HG03064 (cell line): Measurements from ENCODE around the gene ZNF331.

Experiments
- ATAC-seq: cut with Tn5 transposase; IDR thresholded peaks from one replicate; pipeline ENCODE4 v1.9.1; 2021; ENCODE audit warnings: low read depth; ENCODE audit not compliant: unreplicated experiment

Gene ZNF331

DNA sequence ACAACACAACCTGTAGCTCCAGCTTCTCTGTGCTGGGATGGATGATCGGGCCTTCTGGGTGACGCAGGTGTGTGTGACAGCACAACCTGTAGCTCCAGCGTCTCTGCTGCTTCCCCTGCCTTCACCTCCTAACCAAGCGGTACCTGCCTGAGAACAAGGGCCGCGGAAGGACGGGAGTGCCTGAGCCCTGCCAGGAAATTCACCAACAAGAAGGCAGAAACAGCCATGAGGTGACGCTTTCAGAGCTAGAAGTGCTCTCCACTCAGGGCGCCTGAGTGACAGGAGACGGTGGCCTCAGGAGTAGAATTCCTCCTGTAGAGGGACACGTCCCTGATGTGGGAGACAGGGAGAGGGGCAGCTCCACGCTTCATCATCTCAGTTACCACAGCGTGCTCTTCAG lies 17.4 kb downstream of the ZNF331 start:
- ATAC-seq = no peak

GRCh38 chr19:53571339-53571738 lies 33.4 kb downstream of the ZNF331 start:
- no peak for ATAC-seq

DNA sequence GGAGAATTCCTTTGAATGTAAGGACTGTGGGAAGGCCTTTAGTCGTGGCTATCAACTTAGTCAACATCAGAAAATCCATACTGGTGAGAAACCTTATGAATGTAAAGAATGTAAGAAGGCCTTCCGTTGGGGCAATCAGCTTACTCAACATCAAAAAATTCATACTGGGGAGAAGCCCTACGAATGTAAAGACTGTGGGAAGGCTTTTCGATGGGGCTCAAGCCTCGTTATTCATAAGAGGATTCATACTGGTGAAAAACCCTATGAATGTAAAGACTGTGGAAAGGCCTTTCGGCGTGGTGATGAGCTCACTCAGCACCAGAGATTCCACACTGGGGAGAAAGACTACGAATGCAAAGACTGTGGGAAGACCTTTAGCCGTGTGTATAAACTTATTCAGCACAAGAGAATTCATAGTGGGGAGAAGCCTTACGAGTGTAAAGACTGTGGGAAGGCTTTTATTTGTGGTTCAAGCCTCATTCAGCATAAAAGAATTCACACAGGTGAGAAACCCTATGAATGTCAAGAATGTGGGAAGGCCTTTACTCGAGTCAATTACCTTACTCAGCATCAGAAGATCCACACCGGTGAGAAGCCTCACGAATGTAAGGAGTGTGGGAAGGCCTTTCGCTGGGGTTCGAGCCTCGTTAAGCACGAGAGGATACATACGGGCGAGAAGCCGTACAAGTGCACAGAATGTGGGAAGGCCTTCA lies 39.2 kb downstream of the ZNF331 start:
- no peak for ATAC-seq

DNA sequence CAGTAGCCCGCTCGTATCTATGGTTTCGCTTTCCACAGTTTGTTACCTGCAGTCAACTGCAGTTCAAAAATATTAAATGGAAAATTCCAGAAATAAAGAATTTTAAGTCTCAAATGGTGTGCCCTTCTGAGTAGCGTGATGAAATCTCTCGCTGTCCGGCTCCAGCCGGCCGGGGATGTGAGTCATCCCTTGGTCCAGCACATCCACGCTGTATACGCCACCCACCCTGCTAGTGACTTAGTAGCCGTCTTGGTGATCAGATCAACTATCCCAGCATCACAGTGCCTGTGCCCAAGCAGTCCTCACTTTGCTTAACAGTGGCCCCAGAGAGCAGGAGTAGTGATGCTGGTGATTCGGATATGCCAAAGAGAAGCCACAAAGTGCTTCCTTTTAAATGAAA lies 40.0 kb downstream of the ZNF331 start:
- no peak for ATAC-seq

DNA sequence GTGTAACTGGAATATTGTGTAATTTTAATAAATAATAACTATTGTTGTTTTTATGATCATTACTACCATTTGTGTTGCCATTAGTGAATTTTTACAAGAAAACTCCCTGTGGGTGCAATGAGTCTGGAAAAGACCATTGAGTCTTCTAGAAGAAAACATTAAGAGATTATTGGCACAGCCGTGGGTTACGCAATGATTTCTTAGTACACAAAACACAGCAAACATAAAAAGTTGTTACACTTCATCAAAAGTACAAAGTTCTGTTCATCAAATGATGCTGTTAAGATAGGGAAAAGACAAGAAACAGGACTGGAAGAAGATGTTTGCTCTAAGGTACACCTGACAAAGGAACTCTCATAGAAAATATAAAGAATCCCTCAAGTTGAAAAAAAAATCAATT lies 41.6 kb downstream of the ZNF331 start:
- ATAC-seq = no peak

DNA sequence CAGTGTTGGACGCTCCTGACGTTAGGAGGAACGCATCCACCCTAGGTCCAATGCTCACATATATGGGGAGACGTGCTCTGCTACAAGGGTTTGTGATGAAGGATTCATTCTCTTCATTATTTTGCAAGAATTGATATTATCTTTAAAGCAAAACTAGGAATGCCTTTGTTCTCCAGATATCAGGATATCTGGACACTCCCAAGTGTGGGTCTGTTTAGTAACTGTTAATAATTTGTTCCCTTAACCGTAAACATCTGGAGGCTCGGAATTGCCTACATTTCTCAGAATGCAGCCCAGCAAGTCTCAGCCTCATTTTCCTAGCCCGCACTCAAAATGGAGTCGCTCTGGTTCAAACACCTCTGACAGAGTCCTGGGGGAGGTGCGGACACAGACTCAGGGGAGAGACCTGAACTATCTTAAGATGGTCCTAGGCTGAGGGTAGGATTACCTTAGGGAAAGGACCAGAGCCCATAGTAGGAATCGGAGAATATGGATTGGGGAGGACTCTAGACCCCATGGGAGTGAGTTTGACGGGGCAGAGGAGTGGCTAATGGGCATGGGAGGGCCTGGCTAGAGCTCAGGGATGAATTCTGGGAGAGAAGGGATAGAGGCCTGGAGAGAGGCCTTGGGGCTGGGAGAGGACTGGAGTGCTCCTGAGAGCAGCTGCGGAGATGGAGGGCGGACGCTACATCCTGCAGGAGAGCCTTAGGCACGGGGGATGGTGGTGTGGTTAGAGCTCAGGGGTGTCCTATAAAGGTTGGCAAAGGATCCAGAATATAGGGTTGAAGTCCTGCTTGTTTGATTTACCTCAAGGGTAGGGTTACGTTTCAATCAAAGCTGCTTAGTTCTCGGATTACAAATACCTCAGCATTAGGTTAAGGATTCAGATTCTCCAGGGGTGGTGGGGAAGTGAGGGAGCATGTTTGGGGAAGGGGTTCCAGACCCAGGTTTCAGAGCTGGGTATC lies 43.2 kb downstream of the ZNF331 start:
- no peak for ATAC-seq

DNA sequence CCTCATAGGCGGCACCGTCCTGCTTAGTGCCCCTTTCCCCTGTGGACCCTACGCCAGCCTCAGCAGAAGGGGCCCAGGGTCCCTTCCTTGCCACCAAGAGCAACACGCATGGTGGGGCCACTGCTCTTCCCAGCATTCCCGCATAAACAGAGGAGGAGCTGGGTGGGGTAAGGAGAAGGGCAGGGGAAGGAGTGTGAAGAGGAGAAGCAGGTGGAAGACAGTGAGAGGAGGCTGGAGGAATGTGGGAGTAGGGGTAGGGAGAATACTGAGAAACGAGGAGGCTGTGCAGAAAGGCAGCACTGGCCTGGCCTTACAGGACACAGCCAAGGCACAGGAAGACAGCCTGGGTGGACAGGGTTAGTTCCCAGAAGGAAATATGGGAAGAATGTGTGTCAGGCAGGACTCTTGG lies 43.9 kb downstream of the ZNF331 start:
- no peak for ATAC-seq

- no peak for ATAC-seq
Measured at GRCh38 chr19:53583181-53583580, 45.2 kb downstream of the ZNF331 start.

DNA sequence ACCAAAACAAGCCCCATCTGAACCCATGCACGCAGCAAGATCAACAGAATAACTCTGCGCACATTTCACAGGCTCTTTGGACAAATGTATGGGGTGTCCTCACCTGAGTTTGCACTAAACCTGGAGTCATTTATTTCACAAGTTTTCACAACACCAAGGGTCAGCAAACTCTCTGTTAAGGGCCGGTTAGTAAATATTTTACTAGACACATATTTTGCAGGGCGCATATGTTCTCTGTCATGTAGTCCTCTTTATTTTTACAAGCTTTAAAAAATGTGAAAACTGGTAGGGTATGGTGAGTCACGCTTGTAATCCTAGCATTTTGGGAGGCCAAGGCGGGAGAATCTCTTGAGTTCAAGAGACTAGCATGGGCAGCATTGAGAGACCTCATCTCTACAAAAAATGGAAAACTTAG lies 48.3 kb downstream of the ZNF331 start:
- ATAC-seq = no peak

GRCh38 chr19:53594811-53595509 lies 57.0 kb downstream of the ZNF331 start:
- ATAC-seq = no peak

- no peak for ATAC-seq
Measured at GRCh38 chr19:53595510-53595867, 57.5 kb downstream of the ZNF331 start.

DNA sequence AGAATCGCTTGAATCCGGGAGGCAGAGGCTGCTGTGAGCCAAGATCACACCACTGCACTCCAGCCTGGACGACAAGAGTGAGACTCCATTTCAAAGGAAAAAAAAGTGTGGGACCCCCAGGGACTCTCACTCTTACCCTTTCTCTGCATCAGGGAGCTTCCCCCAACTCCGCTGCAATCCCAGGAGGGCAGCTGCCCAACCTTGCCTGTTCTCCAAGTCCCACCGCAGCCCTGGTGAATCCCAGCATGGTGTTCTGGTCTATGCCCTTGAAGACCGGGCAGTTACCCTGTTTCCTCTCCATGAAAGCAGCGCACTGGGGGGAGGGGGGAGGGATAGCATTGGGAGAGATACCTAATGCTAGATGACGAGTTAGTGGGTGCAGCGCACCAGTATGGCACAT lies 58.1 kb downstream of the ZNF331 start:
- ATAC-seq = no peak

GRCh38 chr19:53597023-53597422 lies 59.1 kb downstream of the ZNF331 start:
- no peak for ATAC-seq

DNA sequence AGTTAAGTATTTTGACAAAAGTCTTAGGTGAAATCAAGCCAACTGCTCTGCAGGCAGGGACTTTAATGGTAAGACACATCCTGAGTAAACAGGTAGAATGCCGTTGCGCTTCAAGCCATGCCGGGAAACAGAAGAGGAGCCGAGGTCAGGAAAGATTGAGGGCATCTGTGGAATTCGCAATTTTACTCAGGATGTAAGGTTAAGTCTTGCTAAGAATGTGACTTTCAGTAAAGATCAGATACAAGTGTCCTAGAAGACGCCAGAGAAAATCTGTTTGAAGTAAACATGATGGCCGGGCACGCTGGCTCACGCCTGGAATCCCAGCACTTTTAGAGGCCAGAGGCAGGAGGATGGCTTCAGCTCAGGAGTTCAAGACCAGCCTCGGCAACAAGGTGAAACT lies 60.4 kb downstream of the ZNF331 start:
- no peak for ATAC-seq

- no peak for ATAC-seq
Measured at GRCh38 chr19:53600217-53600616, 62.3 kb downstream of the ZNF331 start.

DNA sequence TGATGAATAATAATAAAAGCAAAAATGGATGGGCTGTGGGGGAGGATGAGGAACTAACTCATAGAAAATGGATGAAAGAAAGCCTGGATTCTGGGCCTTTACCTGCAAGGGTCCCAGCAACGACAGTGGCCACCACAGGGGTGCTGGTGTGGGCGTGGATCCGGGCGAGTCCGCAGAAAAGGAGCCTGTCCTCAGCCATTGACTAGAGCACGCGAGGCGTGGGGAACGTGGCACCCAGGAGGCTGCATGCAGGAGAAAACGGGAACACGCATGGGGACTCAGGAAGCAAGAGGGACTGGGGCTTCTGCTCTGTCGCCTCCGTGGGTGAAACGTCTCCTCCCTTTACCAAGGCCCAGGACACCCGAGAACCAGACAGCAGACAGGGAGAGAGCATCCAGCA lies 68.1 kb downstream of the ZNF331 start:
- ATAC-seq = no peak

GRCh38 chr19:53608381-53608780 lies 70.4 kb downstream of the ZNF331 start:
- ATAC-seq = no peak

GRCh38 chr19:53612762-53613526 lies 75.0 kb downstream of the ZNF331 start:
- ATAC-seq = no peak

- ATAC-seq = no peak
Measured at GRCh38 chr19:53621885-53622740, 84.2 kb downstream of the ZNF331 start.
